Measurements from ENCODE around the gene FEZF1.

Gene FEZF1

DNA sequence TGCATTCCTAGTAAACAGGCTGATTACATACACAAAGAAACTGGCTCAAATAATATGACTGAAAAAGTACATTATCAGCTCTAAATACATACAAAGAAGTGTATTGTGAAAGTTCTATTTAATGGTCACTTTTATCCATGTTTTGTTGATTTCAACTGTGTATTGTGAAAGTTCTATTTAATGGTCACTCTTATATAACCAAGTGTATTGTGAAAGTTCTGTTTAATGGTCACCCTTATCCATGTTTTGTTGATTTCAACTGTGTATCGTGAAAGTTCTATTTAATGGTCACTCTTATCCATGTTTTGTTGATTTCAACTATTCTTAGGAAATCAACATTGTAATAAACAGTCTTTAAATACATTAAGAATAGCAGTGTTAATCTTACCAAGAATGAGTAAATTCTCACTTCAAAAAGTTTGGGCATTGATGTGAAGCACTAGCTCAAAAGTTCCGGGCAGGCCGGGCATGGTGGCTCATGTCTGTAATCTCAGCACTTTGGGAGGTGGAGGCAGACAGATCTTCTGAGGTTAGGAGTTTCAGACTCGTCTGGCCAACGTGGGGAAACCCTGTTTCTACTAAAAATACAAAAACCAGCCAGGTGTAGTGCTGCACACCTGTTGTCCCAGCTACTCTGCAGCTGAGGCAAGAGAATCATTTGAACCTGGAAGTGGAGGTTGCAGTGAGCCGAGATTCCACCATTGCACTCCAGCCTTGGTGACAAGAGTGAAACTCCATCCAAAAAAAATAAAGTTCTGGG is 34.8 kb upstream of the FEZF1 start:
- Histone ChIP-seq H3K4me2 (ENCODE audit: low read depth, low read length, poor library complexity, severe bottlenecking) (no peak overlapping the region), H4K20me1 (ENCODE audit: low read depth, low read length) (no peaks in the 10 kb centered on the region), H3K27ac (ENCODE audit: low read depth, low read length) (no peak overlapping the region), H3K4me3 (ENCODE audit: insufficient read depth, low read length, poor library complexity, severe bottlenecking) (no peak overlapping the region), H3F3A (ENCODE audit: insufficient read depth) (no peaks in the 10 kb centered on the region), H2AFZ (ENCODE audit: low read depth, low read length, severe bottlenecking) (no peak overlapping the region), H3K9me2 (replicated peaks; ENCODE audit: insufficient read depth, low read length) (no peaks in the 10 kb centered on the region), H3K36me3 (ENCODE audit: low read length) (no peaks in the 10 kb centered on the region), H3K9me3 (ENCODE audit: insufficient read depth, low read length) (no peaks in the 10 kb centered on the region), H3K79me2 (ENCODE audit: insufficient read depth, low read length) (no peaks in the 10 kb centered on the region), H3K27me3 (ENCODE audit: low read length) (no peaks in the 10 kb centered on the region), H3K9ac (ENCODE audit: low read length) (no peak overlapping the region)
- TF ChIP-seq, protein P1, sequence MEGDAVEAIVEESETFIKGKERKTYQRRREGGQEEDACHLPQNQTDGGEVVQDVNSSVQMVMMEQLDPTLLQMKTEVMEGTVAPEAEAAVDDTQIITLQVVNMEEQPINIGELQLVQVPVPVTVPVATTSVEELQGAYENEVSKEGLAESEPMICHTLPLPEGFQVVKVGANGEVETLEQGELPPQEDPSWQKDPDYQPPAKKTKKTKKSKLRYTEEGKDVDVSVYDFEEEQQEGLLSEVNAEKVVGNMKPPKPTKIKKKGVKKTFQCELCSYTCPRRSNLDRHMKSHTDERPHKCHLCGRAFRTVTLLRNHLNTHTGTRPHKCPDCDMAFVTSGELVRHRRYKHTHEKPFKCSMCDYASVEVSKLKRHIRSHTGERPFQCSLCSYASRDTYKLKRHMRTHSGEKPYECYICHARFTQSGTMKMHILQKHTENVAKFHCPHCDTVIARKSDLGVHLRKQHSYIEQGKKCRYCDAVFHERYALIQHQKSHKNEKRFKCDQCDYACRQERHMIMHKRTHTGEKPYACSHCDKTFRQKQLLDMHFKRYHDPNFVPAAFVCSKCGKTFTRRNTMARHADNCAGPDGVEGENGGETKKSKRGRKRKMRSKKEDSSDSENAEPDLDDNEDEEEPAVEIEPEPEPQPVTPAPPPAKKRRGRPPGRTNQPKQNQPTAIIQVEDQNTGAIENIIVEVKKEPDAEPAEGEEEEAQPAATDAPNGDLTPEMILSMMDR (IDR thresholded peaks at IDR 0.05; ENCODE audit: insufficient read depth, low read length, poor library complexity, severe bottlenecking), result no peak
- no peak for TF ChIP-seq EZH2phosphoT487 (conservative IDR thresholded peaks at IDR 0.05; ENCODE audit: low read length)

DNA sequence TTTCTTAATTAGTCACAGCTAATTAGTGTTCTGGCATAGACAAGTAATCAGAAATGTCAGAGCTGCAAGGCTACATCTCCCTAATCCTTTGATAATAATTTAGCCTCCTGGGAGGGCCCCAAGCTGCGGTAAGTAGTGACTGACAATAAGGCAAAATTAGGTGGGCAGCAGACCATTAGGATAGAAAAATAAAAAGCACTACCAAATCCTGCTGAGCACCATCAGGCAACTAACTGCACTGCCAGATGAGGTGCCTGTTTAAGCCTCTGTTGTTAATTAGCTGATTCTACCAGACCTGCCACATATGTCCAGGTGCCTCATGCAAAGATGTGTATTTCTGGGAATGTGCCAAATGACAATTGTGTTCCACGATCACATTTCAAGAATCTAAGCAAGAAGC is 32.5 kb upstream of the FEZF1 start:
- H3K27me3 ChIP-seq (ENCODE audit: low read length), result no peaks in the 10 kb centered on the region
- no peak overlapping the region for H2AFZ ChIP-seq (ENCODE audit: low read depth, low read length, severe bottlenecking)
- no peaks in the 10 kb centered on the region for H3K79me2 ChIP-seq (ENCODE audit: insufficient read depth, low read length)
- H3K9me2 ChIP-seq (replicated peaks; ENCODE audit: insufficient read depth, low read length), result no peaks in the 10 kb centered on the region
- H4K20me1 ChIP-seq (ENCODE audit: low read depth, low read length), result no peaks in the 10 kb centered on the region
- H3K9me3 ChIP-seq (ENCODE audit: insufficient read depth, low read length), result no peaks in the 10 kb centered on the region
- H3K4me2 ChIP-seq (ENCODE audit: low read depth, low read length, poor library complexity, severe bottlenecking), result no peak overlapping the region
- no peak overlapping the region for H3K4me3 ChIP-seq (ENCODE audit: insufficient read depth, low read length, poor library complexity, severe bottlenecking)
- TF ChIP-seq, protein P1 (IDR thresholded peaks at IDR 0.05; ENCODE audit: insufficient read depth, low read length, poor library complexity, severe bottlenecking), result no peak
- H3F3A ChIP-seq (ENCODE audit: insufficient read depth), result no peaks in the 10 kb centered on the region
- H3K27ac ChIP-seq (ENCODE audit: low read depth, low read length), result no peak overlapping the region
- H3K36me3 ChIP-seq (ENCODE audit: low read length), result no peaks in the 10 kb centered on the region
- no peak overlapping the region for H3K9ac ChIP-seq (ENCODE audit: low read length)

DNA sequence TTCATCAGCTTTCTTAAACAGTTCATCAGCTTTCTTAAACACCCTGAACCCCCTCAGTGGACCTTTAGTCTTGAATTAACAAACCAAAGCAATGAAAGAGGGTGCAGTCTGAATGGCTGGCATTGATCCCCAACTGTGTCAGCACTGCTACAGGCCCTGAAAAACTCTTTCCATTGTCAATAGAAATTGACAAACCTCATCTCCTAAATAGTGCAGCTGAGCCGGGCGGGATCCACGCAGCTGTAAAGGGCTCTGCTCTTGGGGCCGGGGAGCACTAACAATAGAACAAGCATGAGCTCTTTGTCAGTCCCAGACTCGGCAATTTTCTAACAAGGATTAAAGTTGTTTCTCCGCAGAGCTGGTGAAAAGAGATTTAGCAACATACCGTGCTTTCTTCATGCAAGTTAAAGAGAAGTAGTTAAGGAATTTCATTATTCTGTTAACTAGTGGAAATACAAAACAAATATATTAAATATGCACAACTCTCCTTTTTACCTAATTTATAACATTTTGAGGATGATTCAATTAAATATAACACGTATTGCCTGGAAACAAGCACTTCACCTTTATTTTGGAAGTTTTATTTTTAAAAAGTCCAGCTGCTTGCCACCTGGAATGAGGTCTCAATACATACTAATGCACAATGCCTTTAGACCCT is 24.7 kb upstream of the FEZF1 start:
- no peak overlapping the region for H3K9ac ChIP-seq (ENCODE audit: low read length)
- no peaks in the 10 kb centered on the region for H3K36me3 ChIP-seq (ENCODE audit: low read length)
- no peak overlapping the region for H3K27ac ChIP-seq (ENCODE audit: low read depth, low read length)
- no peak overlapping the region for H3K4me2 ChIP-seq (ENCODE audit: low read depth, low read length, poor library complexity, severe bottlenecking)
- no peak overlapping the region for H2AFZ ChIP-seq (ENCODE audit: low read depth, low read length, severe bottlenecking)
- H3F3A ChIP-seq (ENCODE audit: insufficient read depth), result no peaks in the 10 kb centered on the region
- H3K9me2 ChIP-seq (replicated peaks; ENCODE audit: insufficient read depth, low read length), result no peaks in the 10 kb centered on the region
- H3K27me3 ChIP-seq (ENCODE audit: low read length), result no peaks in the 10 kb centered on the region
- no peaks in the 10 kb centered on the region for H3K79me2 ChIP-seq (ENCODE audit: insufficient read depth, low read length)
- H3K9me3 ChIP-seq (ENCODE audit: insufficient read depth, low read length), result no peaks in the 10 kb centered on the region
- no peak for TF ChIP-seq EZH2phosphoT487 (conservative IDR thresholded peaks at IDR 0.05; ENCODE audit: low read length)
- TF ChIP-seq, protein P1 (IDR thresholded peaks at IDR 0.05; ENCODE audit: insufficient read depth, low read length, poor library complexity, severe bottlenecking), result no peak
- no peak overlapping the region for H3K4me3 ChIP-seq (ENCODE audit: insufficient read depth, low read length, poor library complexity, severe bottlenecking)
- no peaks in the 10 kb centered on the region for H4K20me1 ChIP-seq (ENCODE audit: low read depth, low read length)
